NOMO-1 treated with DMSO at 0.1 percent for 48 hours (cell line): Measurements from ENCODE around the gene IMP4.

ENCODE experiments used
- DNase-seq: peaks from one replicate; lab custom pipeline; 2025; ENCODE audit not compliant: unreplicated experiment; lab: John Stamatoyannopoulos, UW

IMP4 gene

GRCh38 chr2:130336150-130336876, 6.4 kb upstream of the IMP4 start:
- DNase-seq = no peak

DNA sequence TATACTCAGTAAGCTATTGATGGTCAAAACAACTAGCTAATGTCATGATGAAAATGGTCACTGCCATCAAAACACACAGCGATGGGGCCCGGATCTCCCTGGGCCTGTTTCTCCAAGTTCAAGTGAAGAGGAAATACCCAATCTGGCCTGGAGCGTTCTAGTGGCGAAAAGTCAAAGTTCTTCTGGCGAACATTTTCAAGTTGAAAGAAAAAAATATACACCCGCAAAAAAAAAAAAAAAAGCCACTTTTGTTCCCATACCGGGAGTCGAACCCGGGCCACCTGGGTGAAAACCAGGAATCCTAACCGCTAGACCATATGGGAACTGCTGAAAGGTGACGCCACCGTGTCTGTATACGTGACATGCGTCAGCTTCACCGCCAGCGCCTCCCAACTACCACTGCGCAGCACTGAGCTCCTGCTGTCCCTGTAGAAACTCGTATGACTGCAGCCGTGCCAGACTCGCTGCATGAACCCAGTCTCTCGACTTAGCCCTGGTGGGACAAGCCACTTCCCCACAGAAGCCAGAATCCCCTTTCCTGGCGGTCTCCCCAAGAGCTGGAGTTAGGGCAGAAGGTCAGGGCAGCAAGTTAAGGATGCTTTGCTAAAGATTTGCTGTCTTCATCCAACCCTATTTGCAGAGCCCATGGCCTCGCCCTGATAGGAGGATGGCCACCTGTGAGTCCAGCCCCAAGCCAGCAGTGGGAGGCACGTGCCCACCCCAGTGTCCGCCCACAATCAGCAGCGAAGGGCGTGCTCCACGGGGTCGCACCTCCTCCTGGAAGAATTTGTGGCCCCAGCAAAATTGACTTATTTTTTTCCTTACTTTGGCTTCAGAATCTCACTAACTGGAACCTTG, 5.6 kb upstream of the IMP4 start:
- DNase-seq = no peak

DNA sequence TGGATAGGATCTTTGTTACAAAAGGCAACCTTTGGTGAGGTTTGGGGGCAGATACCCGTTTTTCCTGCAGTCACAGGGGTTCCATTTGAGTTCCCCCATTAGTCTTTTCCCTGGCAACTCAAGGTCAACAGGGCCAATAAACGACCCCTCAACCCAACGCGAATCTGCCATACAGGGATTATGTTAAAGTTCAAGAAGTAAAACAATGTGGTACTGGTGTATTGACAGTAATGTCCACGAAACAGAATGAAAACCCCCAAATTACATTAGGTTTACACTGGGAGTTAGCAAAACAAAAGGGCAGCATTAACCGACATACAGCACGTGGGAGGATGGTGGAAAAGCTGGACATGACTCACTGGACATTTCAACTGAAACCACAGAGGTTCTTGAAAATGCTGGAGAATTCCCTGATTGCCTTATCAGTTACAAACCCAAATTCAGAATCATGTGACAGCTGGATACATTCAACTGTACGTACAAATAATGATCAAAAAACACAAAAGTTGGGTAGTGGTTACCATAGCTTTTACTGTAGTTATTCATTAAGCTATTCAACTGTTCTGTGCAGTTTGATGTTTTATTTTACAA, 4.9 kb upstream of the IMP4 start:
- DNase-seq = no peak

DNA sequence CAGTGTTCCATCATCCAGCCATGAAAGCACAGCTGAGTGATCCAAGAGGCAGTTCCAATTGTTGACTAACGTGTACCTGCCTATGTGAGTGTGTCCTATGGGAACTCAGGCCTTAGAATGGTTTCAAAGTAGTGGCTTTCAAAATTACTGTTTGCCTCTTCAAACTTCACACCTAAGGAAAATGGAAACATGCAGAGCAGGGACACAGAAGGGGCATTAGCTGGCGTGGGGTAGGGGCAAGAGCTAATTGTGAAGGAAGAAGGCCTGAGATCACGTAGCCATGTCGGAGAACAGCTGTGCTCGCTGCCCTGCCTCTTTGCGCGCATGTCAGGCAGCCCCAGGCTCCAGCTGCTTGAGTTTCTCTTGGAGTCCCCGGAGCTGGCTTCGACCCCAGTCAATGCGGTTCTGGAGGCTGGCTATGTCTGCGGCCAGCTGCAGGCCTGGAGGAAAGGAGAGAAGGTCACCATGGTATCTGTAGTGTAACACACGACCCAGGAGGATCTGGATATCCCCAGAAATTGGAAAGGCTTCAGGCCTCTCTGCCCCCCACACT, 3.8 kb upstream of the IMP4 start:
- no peak for DNase-seq

- no peak for DNase-seq
Observed at GRCh38 chr2:130339885-130340745, 2.6 kb upstream of the IMP4 start.

DNA sequence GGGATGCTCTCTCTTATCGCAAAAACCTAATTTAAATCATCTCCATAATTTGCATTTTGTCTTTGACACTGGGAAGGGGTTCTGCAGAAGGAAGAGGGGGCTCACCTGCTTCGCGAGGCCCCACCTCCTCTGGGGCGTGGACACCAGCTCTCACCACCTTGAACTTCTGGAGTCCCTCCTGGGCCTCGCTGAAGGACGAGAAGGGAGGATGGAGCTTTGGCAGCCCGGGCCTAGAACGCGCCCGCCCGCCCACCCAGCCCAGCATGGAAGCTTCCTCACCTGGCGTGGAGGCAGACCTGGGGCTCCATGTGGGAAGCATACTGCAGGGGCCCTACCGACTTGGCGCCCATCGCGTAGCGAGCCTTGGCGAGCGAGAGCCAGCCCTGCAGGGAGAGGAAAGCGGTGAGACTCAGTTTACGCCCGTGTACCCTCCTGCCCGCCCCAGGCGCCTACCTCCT, 1.1 kb upstream of the IMP4 start:
- no peak for DNase-seq

GRCh38 chr2:130342020-130342532, 621 bp upstream of the IMP4 start:
- DNase-seq = peak; percentile 96

DNA sequence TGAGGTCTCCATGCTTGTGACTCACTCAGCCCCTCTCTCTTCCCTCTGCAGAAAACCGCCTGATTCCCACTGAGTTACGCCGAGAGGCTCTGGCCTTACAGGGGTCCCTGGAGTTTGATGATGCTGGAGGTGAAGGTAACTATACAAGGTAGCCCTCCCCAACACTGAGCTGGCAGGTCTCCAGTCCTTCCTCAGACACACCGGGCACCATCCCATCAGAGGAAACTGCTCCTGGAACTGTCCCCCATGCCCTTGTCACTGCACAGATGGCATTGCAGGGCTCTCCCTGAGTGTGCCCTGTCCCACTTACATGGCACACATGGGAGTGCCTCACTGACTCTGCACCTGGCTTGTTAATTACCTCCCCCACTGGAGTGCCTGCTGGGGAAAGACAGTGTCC, 1.9 kb downstream of the IMP4 start:
- DNase-seq = no peak

GRCh38 chr2:130345091-130345490, 2.4 kb downstream of the IMP4 start:
- no peak for DNase-seq

DNA sequence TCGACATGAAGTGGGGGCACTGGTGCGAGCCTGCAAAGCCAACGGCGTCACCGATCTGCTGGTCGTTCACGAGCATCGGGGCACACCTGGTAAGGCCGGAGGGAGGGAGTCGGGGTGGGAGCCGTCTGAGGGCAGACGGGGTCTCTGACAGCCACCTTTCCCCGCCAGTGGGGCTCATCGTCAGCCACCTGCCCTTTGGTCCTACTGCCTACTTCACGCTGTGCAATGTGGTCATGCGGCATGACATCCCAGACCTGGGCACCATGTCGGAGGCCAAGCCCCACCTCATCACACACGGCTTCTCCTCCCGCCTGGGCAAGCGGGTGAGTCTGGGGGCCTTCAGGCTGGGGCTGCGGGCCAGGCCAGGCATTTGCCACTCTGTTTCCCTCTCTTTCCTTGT, 2.9 kb downstream of the IMP4 start:
- no peak for DNase-seq

DNA sequence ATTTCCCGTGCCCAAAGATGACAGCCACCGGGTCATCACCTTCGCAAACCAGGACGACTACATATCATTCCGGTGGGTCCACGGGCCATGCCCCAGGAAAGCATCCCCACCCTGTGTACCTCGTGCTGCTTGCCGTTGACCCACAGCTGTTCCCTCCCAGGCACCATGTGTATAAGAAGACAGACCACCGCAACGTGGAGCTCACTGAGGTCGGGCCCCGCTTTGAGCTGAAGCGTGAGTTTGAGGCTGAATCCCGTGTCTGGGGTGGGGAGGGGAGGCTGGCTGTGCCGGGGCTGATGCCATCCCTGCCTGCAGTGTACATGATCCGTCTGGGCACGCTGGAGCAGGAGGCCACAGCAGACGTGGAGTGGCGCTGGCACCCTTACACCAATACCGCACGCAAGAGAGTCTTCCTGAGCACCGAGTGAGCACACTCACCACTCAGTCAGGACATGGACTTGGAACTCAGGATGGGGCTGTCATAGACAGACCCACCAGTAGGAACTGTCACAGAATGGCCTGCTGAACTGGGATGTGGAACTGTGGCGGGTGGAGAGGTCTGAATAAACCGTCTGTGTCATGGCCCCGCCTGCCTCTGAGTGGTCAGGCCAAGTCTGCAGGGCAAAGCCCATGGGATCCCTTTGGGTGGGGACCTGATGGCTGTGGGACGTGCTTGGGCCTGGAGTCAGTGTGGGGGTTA, 3.5 kb downstream of the IMP4 start:
- DNase-seq = no peak

GRCh38 chr2:130346741-130347066, 4.0 kb downstream of the IMP4 start:
- no peak for DNase-seq

DNA sequence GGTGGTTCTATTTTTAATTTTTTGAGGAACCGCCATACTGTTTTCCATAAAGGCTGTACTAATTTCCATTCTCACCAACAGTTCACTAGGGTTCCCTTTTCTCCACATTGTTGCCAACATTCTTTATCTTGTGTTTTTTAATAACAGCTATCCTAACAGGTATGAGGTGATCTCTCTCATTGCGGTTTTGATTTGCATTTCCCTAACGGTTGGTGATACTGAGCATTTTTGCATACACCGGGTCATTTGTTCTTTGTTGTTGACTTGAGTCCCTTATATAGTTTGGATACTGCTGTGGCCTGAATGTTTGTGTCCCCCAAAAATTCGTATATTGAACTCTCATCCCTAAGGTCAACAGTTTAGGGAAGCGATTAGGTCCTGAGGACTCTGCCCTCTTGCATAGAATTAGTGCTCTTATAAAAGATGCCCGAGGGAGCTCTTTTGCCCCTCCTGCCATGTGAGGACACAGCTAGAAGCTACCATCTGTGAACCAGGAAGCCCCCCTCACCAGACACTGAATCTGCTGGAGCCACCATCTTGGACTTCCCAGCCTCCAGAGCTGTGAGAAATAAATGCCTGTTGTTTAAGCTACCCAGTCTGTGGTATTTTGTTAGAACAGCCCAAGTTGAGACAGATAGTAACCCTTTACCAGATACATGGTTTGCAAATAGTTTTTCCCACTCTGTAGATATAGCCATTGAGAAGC, 4.7 kb downstream of the IMP4 start:
- DNase-seq = no peak

DNA sequence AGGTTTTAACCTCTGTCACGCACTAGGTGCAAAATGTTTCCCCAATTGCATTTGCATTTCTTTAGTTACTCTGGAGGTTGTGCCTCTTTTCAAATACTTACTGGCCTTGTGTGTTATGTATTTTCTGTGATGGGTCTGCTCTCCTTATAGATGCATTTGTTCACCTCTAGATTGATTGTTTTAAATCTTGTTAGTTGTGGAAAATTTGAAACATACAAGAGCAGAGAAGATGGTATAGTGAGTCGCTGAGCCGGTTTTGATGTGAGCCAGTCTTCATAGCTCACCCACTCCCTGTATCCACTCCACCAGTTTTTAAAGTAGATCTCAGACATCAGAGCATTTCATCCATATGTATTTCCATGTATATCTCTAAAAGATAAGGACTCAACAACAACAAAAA, 6.5 kb downstream of the IMP4 start:
- no peak for DNase-seq

- no peak for DNase-seq
Observed at GRCh38 chr2:130351711-130352110, 9.0 kb downstream of the IMP4 start.

DNA sequence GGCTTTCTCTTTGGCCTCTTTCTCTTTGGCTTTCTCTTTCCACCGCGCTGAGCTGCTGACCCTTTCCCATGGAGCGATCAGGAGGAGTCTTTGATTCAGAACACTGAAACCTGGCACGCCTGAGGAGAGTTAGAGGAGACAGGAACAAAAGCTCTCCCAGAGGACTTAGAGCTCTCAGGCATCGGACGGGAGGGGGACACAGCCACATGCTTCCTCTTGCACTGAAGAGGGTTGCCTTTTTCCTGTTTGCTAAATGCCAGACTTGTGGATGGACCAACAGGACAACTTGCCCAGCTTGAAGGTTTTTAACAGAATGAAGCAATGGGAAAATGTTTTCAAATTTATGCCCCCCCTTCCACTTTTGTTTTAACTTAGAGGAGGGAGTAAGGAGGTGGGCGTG, 9.5 kb downstream of the IMP4 start:
- DNase-seq = no peak

DNA sequence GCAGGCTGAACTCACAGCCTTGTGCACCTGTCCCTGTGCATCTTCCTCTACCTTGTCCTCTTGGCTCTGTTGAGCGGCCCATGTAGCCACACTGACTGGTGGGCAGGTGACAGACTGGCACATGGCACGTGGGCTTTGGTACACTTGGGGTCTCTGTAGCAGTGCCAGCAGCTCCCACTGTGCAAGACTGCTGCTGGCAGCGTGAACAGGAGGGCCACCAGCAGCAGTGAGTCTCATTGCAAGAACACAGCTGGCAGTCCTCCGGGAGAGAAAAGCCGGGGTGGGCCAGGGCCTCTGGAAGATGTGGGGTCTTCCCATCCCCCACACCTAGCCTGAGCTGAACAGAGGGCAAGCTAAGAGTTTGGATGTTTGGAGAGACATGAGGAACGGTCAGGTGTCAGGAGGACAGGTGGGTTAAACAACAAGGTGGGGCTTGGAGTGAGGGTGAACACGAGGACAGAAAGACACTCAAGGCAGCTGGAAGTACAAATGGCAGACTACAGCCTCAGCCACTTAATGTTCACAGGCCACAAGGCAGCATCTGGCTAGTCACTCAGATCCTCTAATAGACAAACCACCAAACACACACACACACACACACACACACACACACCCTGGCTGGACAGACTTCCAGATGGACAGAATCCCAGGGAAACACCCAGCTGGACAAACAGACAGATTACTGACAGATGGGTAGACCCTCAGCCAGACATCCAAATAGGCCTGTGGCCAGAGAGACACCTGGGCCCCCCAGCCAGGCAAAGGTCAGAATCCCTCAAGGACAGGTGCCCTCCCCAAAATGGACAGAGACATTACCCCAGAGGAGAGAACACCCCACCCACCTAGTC, 10.8 kb downstream of the IMP4 start:
- no peak for DNase-seq

GRCh38 chr2:130354139-130354428, 11.4 kb downstream of the IMP4 start:
- no peak for DNase-seq

DNA sequence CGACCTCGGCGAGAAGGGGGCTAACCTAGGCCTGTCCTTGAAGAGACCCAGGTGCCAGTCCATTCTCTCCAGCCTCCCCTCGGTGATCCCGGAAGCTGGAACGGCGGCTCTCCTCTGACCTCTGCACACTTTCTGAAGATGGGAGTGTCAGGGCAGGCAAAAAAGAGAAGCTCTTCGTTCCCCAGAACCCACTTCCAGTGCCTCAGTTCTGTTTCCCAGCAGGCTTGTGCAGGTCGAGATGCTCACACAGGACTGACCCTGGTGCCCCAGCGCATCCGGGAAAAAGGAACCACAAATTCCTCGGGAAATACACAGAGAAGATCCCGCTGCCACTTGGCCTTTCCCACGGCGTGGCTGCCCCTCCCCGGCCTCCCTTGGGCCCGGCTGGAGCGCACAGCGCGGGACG, 12.5 kb downstream of the IMP4 start:
- DNase-seq = peak; percentile 5
